Vagina (tissue), 2 donors: ENCODE results near the gene USH2A.

Experiments
- CTCF ChIP-seq, 3 experiments: fragments of 450-650 bp in 2 of 3; fragments of 200-600 bp in 1 of 3; sonication (generic) in 1 of 3; IDR thresholded peaks; one replicate each; pipeline ENCODE4 v1.5.1; 2017 to 2019; ENCODE audit warnings: antibody characterized with exemption in 3 of 3, mild to moderate bottlenecking in 2 of 3, moderate library complexity in 2 of 3
- POLR2A ChIP-seq, 2 donors: fragments of 450-650 bp; IDR thresholded peaks; one replicate each; pipeline ENCODE4 v1.6.1; 2017; ENCODE audit warnings: antibody characterized with exemption in 2 of 2, mild to moderate bottlenecking in 2 of 2, moderate library complexity in 2 of 2
- POLR2AphosphoS5 ChIP-seq, 2 donors: sonication (generic); formaldehyde crosslinking; IDR thresholded peaks; one replicate each; pipeline ENCODE4 v1.9.0; 2017; ENCODE audit warnings: antibody characterized with exemption in 2 of 2, mild to moderate bottlenecking in 2 of 2, low read depth in 1 of 2; ENCODE audit not compliant: insufficient read depth in 1 of 2

GRCh38 chr1:216205176-216205575 is 218.1 kb downstream of the USH2A start:
- TF ChIP-seq POLR2AphosphoS5 (IDR thresholded peaks at IDR 0.05; ENCODE audit: insufficient read depth in 1 of 2, low read depth in 1 of 2), result no peak
- no peak for TF ChIP-seq POLR2A (IDR thresholded peaks at IDR 0.05)
- no peak for TF ChIP-seq CTCF (IDR thresholded peaks at IDR 0.05)
